GM18499 (cell line): ENCODE measurements around the gene BCKDHA.
"Not testable (repeated sequence)": the region's sequence is repeated elsewhere in the genome, so short reads cannot be mapped to it uniquely, and the experiment has no call there.

ENCODE experiments used
- ATAC-seq: cut with Tn5 transposase; IDR thresholded peaks from one replicate; pipeline ENCODE4 v1.9.1; 2021; ENCODE audit warnings: moderate number of reproducible peaks; ENCODE audit not compliant: insufficient read depth, unreplicated experiment

The BCKDHA gene

DNA sequence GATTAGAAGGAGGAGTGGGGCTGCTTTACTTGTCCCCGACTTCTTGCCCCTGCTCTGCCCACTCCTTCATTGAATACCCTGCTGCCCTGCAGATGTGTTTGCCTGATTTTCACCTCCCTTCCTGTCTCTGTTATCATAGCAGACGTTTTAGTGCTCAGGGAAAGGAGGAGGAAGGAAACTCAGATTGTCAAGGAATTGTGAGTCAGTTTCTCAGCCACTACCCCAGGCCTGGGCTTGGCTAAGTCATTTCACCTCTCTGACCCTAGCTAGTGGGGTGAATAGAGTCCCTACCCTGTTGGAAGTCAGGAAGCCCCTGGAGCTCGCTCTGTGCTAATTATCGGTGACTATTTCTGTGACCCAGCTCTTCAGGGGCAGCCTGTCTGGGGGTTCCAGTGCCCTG, 3.9 kb downstream of the BCKDHA start:
- ATAC-seq: no peak

DNA sequence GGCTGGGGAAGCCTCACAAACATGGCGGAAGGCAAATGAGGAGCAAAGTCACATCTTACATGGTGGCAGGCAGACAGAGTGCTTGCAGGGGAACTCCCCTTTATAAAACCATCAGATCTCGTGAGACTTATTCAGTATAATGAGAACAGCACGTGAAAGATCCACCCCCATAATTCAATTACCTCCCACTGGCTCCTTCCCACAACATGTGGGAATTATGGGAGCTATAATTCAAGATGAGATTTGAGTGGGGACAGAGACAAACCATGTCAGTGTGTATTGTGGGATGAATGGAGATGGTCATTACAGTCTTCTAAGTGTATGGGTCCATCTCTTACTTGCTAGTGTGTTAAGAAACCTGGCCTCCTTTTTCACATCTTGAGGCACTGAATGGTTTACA, 4.4 kb downstream of the BCKDHA start:
- ATAC-seq: no peak

DNA sequence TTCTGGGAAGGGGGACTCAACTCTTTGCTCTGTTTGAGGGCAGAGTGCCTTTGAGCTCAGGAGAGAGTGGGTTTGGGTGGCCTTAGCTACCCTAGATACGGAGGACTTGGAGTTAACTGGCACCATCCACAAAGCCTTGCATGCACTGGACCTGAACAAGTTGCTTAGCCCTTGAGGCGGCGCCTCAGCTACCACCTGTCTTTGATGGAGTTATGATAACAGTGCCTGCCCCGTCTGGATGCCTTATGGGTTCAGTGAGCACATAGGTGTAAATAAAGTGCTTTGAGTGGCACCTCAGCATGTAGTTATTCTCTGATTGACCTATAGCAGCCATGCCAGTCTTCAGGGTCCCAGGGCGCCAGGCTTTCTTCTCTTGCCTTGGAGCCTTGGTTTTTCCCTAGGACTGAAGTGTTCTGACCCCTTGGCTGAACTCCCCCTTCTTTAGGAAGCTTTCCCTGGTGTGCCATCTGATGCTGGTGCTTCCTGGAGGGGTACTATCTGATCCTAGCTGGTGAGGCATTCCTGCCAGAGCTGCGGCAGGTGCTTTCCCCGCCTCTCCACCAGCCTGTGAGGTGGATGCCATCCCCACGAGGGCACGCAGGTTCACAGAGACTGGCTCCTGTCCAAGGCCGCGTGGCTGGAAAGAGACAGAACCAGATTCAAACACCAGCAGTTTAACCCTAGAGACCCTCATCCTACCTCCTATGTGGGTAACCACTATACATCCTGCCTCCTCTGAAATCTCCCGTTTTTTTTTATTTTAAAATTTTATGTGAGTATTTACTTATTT, 5.8 kb downstream of the BCKDHA start:
- no peak for ATAC-seq

DNA sequence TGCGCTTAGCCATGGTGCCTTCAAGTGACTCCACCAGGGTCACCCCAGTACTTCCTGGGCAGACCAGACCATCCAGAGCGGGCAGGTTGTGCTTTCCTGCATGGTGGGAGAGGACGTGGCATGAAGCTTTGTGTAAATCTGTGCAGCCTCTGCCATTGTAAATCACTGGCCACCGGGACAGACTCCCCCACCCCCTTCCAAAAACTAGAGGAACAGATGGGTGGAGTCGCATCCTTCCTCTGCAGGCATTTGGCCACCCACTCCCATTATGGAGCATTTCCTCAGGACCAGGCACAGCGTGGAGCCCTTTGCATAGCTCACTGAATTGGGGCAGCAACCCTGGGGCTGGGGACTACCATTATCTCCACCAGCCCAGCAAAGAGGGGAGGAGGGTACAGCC, 8.2 kb downstream of the BCKDHA start:
- no peak for ATAC-seq

DNA sequence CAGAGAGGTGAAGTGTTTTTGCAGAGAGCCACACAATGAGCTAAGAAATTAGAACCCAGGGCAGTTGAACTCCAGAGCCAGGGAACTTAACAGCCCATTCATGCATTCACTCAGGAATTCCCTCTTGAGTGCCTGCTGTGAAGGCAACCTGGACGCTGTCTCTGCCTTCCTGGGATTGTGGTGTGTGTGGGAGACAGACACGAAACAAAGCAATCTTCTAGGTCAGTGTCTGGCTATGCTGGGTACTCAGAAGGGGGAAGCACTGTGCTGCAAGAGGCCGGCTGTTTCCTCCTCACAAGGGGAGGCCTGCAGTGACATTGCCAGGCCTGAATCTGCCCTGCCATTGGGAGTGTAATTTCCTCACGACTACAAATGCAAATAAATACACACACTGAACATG, 9.7 kb downstream of the BCKDHA start:
- ATAC-seq: no peak

DNA sequence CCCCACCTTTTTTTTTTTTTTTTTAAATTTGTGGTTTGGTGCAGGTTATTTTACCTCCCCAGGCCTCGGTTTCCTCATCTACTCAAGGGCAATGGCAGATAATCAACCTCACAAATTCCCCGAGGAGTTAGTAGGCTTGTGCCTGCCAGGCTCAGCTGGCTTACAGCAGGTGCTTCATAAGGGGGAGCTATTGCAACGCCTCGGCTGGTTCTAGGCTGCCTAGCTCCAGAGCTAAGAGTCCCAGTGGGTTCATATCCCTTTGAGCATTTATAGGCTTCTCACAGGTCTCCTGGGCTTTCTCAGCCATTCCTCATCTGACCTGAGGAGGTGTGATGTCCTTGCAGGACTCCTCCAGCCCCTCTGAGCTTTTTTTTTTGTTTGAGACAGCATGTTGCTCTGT, 10.6 kb downstream of the BCKDHA start:
- ATAC-seq: no peak

DNA sequence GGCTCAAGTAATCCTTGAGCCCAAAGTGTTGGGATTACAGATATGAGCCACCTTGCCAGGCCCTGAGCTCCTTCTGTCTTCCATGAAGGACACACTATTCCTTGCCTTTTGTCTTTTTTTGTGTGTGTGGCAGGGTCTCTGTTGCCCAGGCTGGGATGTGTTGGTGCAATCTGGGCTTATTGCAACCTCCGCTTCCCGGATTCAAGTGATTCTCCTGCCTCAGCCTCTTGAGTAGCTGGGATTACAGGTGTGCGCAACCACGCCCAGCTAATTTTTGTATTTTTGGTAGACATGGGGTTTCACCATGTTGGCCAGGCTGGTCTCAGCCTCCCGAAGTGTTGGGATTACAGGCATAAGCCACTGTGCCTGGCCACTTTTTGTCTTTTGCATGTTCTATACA, 11.2 kb downstream of the BCKDHA start:
- not testable (repeated sequence) for ATAC-seq

DNA sequence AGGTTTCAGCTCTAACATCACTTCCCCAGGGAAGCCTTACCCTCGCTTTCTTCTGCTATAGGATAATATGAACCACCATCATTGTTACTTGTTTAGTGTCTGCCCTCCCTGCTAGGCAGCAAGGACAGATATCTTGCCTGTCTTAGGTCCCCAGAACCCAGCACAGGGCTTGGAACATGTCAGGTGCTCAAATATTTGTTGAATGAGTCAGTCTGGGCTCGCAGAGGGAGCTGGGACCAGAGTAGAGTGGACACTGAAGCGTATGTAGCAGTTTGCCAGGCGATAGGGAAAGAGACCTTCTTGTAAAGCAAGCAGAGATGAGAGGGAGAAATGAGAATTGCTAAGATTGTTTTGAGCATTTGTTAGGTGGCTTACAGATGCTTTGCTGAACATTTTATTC, 11.7 kb downstream of the BCKDHA start:
- no peak for ATAC-seq

DNA sequence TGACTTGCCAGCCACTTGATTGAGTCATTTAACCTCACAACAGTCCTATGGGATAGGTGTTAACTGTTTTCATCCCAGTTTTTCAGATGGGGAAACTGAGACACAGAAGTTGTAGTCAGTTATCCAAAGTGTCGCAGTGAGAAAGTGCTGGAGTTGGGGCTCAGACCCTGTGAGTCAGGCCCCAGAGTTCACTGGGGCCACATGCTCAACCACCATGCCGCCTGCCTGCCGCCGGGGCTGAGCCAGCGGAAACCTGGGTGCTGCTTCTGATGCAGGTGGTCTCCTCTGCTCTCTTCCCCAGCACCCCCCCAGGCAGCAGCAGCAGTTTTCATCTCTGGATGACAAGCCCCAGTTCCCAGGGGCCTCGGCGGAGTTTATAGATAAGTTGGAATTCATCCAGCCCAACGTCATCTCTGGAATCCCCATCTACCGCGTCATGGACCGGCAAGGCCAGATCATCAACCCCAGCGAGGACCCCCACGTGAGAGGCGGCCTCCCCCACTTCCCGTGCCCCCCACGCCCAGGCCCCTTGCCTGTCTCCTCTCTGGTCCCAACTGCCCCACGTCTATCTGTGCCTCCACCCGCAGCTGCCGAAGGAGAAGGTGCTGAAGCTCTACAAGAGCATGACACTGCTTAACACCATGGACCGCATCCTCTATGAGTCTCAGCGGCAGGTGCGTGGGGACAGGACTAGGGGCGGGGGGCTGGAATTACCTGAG, 12.9 kb downstream of the BCKDHA start:
- ATAC-seq: no peak

DNA sequence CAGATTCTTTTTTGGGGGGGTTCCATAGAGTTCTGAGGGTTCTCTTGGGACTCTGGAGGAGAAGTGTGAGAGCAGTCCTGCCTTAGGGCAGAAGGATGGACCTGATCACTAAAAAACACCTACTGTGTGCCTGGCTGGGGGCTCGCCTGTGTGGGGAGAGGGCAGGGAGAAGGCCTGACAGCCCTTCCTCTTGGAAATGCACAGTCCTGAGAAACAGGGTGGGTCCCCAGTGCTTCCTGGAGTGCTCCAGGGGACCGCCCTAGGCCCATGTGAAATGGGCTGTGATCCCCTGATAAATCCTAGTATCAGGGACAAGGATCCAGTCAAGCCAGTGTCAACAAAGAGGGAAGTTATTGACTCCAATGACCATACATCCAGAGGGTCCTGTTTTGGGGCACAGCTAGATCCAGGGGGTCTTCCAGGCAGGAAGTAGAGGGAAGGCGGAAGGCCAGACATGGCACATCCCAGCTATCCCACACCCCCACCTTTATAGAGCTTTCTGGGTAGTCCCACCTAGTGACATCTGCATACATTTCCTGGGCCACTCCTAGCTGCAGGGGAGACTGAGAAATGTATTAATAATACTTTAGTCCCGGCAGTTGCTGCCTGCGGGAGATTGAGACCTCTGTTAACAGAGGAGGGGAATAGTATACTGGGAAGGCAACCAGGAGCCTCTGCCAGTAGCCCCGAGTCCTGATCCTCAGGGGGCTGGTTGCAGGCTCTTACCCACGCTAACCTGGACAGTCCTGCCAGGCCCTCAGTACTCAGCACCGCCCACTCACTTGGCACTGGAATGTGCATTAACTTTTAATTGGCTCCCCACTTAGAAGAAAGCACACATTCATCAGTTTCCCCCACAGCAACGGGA, 13.7 kb downstream of the BCKDHA start:
- ATAC-seq: no peak

DNA sequence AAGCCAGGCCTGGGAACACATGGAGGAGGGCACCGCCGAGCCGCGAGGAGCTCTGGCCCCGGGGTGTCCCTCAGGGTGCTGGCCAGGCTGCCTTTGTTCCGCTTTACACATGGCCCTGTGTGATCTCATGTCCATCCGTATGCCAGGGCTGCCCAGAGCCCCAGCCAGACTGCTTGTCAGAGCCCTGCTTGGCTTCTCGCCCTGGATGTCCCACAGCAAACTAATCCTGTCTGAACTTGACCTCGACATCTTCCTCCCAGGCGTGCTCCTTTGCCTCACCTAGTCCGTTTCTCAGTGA, 14.3 kb downstream of the BCKDHA start:
- ATAC-seq: no peak

DNA sequence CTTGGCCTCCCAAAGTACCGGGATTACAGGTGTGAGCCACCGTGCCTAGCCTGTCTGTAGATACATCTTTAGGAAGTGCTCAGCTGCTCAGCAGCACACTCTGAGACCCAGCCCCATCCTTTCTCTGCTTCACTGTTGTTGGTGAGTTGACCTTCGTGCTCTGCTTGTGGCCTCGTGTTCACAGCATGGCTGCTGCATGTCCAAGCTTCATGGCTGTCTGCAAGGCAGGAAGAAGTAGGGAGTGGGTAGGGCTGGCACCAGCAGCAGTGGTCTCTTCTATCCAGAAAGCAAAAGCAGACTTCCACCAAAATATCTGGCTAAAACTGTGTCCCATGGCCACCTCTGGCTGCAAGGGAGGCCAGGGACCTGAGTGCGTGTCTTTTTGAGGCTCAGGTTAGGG, 15.3 kb downstream of the BCKDHA start:
- no peak for ATAC-seq

DNA sequence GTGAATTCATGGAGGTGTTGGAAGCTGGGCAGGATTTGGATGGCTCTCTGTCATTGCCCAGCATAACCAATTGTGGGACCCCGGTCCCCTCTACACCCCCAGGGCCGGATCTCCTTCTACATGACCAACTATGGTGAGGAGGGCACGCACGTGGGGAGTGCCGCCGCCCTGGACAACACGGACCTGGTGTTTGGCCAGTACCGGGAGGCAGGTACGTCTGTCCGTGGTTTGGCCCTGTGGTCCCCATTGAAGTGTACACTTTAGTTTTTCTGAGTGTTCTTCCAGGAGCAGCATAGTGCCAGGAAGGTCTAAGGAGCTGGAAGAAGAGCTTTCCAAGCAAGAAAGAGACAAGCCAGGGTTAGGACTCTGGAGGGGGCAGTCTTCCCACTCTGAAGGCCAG, 16.3 kb downstream of the BCKDHA start:
- ATAC-seq: no peak

DNA sequence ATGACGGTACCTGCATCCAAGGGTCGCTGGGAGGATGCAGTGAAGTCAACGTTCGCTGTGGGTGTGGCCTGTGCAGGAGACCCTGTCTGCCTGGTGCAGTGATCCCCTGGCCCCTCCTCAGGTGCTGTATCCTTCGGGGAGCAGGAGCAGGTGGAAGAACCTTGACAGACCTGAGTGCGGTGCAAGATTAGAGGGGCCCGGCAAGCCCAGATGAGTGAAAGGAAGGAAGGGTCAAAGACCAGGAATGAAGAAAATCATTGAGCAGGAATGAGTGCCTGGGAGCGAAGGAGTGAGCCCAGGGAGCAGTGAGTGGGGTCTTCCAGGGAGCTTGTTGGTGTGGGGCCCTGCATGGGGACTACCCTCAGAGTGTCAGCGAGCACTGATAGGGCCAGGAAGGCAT, 16.8 kb downstream of the BCKDHA start:
- ATAC-seq: no peak

DNA sequence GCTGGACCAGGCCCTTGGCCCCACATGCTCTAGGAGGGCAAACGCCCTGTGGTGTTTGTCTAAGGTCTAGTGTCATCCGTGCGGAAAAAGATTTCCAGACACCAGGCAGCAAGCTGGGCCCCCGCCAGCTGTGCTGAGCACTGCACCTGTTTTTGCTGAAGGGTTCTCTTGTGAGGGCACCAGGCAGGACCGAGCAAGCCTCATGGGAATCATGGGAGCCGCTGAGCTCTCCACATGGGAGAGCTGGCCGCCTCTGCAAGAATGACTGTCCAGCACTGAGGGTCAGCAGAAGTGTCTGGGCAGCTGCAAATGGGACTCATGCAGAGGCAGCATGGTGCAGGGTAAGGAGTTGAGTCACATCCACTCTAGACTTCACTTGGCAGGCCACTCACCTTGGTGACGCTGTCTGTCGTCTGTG, 17.5 kb downstream of the BCKDHA start:
- ATAC-seq: no peak

DNA sequence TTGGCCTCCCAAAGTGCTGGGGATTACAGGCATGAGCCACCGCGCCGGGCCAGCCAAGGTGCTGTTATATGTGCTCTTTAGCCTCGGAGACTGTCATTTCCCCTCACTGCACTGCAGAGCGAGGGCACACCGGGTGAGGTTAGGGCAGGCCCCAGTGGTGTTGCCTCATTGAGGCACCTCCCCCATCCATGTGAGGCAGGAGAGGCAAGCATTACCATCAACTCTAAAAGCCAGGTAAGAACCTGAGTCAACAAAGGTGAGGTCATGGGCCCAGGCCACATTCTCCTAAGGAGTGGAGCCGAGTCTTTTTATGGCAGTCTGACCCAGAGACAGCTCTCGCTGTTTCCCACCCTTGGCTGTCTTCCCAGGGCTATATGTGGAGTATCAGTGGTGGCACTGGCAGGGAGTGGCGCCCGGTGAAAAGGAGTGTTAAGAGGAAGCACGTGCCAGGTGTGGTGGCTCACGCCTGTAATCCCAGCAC, 18.6 kb downstream of the BCKDHA start:
- no peak for ATAC-seq

DNA sequence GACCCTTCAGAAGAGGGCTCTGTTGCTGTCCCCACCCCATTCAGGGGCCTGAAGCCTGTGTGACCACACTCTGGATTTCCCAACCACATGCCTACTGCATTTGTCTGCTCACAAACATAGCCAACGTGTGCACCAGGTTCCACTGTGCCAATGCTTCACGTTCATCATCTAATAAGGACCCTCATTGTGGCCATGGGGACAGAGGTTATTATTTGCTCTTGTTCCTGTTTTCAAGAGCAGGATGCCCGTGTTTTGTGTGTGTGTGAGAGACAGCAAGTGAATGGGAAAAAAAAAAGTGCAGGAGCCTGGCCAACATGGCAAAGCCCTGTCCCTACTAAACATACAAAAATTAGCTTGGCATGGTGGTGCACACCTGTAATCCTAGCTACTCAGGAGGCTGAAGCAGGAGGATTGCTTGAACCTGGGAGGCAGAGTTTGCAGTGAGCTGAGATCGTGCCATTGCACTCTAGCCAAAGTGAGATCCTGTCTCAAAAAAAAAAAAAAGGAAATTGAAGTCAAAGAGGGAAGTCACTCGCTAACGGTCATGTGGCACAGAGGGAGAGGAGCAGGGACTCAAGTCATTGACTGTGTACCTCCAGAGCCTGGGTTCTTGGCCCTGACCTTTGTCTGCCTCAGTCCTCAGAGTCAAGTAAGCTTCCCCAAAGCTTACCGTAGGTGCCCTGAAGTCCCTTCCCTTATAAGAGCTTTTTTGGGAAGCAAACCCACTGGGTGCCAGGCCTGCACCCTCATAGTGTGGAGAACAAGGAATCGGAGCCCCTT, 22.7 kb downstream of the BCKDHA start:
- ATAC-seq: no peak

DNA sequence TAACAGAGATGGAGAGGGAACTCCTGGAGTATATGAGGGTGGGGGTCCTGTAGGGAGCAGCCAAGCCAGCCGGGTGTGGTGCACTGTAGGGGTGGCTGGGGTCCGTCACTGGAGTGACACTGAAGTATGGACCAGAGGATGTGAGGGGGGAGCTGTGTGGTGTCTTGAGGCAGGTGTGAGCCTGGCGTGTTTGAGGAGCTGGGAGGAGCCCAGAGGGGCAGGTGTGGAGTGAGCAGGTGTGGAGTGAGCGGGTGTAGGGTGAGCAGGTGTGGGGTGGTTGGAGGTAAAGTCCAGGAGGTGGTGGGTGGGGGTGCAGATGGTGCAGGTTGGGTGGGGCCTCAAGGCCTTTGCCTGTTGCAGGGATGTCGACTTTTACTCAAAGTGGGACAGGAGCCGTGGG, 23.7 kb downstream of the BCKDHA start:
- ATAC-seq: no peak

DNA sequence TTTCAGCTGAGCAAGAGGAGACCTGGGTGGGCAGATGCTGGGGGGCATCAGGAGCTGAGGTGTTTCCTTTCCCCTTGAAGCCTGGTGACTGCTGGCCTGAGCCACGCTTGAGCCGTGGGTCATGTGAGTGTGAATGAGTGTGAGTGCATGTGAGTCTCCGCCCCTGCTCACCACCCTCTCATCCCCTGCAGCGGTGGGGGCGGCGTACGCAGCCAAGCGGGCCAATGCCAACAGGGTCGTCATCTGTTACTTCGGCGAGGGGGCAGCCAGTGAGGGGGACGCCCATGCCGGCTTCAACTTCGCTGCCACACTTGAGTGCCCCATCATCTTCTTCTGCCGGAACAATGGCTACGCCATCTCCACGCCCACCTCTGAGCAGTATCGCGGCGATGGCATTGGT, 24.4 kb downstream of the BCKDHA start:
- ATAC-seq: no peak

DNA sequence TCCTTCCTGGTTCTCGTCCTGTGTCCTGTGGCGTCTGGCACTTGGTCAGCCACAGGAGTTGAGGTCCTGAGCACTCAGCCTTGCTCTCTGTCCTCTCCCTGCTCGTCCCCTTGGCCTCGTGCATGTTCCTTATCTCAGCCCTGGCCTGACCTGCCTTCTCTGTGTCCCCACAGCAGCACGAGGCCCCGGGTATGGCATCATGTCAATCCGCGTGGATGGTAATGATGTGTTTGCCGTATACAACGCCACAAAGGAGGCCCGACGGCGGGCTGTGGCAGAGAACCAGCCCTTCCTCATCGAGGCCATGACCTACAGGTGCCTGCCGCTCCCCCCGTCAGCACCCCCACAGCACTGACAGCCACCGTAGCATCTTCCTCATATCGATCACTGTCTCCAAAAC, 24.8 kb downstream of the BCKDHA start:
- no peak for ATAC-seq
